Calu3 (cell line): ENCODE results near the gene MFSD8. TPM values are rescaled to one million over a fixed set of nuclear protein-coding genes. Genes with fewer than 3 reads are reported as not detected.

Experiments used
- BruUV-seq: library from RNA; stranded (reverse); fragments of 400-500 nt; replicated peaks from 2 replicates; lab custom pipeline; 2021; lab: Mats Ljungman, UMichigan
- CTCF ChIA-PET: fragments of 300-600 bp; sonication (Branson Sonifier 250); formaldehyde crosslinking; loops from one replicate; lab custom pipeline; 2022; ENCODE audit warnings: antibody characterized with exemption; lab: Charles Lee
- DNase-seq: peaks from one replicate; pipeline ENCODE4 v3.0.0; 2022
- H3K27ac Mint-ChIP-seq: one replicate; pipeline ENCODE4 v1.8.0; 2022; ENCODE audit warnings: mixed read lengths; ENCODE audit not compliant: unreplicated experiment
- H3K27me3 Mint-ChIP-seq: one replicate; pipeline ENCODE4 v1.8.0; 2022; ENCODE audit warnings: mixed read lengths; ENCODE audit not compliant: unreplicated experiment
- H3K36me3 Mint-ChIP-seq: one replicate; pipeline ENCODE4 v1.8.0; 2022; ENCODE audit warnings: mild to moderate bottlenecking, moderate library complexity, mixed read lengths; ENCODE audit not compliant: insufficient read depth, unreplicated experiment
- H3K4me1 Mint-ChIP-seq: one replicate; pipeline ENCODE4 v1.8.0; 2022; ENCODE audit warnings: mild to moderate bottlenecking, low read depth, mixed read lengths; ENCODE audit not compliant: unreplicated experiment
- H3K4me3 Mint-ChIP-seq: one replicate; pipeline ENCODE4 v1.8.0; 2022; ENCODE audit warnings: mild to moderate bottlenecking, low read depth, moderate library complexity, mixed read lengths; ENCODE audit not compliant: unreplicated experiment
- H3K9me3 Mint-ChIP-seq: one replicate; pipeline ENCODE4 v1.8.0; 2022; ENCODE audit warnings: low read depth, mixed read lengths; ENCODE audit not compliant: unreplicated experiment
- CTCF ChIP-seq: fragments of 200-600 bp; IDR thresholded peaks from one replicate; pipeline ENCODE4 v1.8.0; 2022; ENCODE audit warnings: antibody characterized with exemption; ENCODE audit not compliant: unreplicated experiment
- intact Hi-C: fragments of 100-400 bp; cut with micrococcal nuclease; formaldehyde crosslinking; loops from one replicate; pipeline ENCODE4 v1.10.0; 2022; ENCODE audit not compliant: unreplicated experiment
- total RNA-seq: library from RNA; stranded (reverse); gene quantifications from 2 replicates; pipeline ENCODE4 v1.2.3, GENCODE V29; 2022

The MFSD8 gene
- total RNA-seq, 1 experiment from 2014 or later: 25.4 TPM

GRCh38 chr4:127995776-127996175, 30.8 kb upstream of the MFSD8 start:
- Mint-ChIP-seq H3K36me3 (peaks cover 3% of the 10 kb centered on the region), H3K9me3 (peaks cover 4% of the 10 kb centered on the region), H3K27me3 (no peaks in the 10 kb centered on the region), H3K4me1 (no peaks in the 10 kb centered on the region), H3K27ac (no peak overlapping the region), H3K4me3 (no peak overlapping the region)
- no TSS peak for BruUV-seq
- DNase-seq: no peak
- no peak for TF ChIP-seq CTCF
- intact Hi-C loops: no loop called here
- CTCF ChIA-PET: no interaction called here

- no peak for TF ChIP-seq CTCF
- no peaks in the 10 kb centered on the region for H3K27me3 Mint-ChIP-seq
- H3K36me3 Mint-ChIP-seq: peaks cover 3% of the 10 kb centered on the region
- no TSS peak for BruUV-seq
- peaks cover 4% of the 10 kb centered on the region for H3K9me3 Mint-ChIP-seq
- no peak overlapping the region for H3K27ac Mint-ChIP-seq
- no peak overlapping the region for H3K4me3 Mint-ChIP-seq
- H3K4me1 Mint-ChIP-seq: no peaks in the 10 kb centered on the region
- DNase-seq: no peak
- CTCF ChIA-PET: no interaction called here
- intact Hi-C loops: no loop called here
Measured at GRCh38 chr4:127993151-127993550, 28.2 kb upstream of the MFSD8 start.

GRCh38 chr4:127988638-127989037, 23.7 kb upstream of the MFSD8 start:
- no peak for DNase-seq
- no peak for TF ChIP-seq CTCF
- Mint-ChIP-seq H3K27me3 (no peaks in the 10 kb centered on the region), H3K4me1 (no peaks in the 10 kb centered on the region), H3K9me3 (no peaks in the 10 kb centered on the region), H3K27ac (no peak overlapping the region), H3K4me3 (no peak overlapping the region), H3K36me3 (no peaks in the 10 kb centered on the region)
- CTCF ChIA-PET: no interaction called here
- no TSS peak for BruUV-seq
- intact Hi-C loops: no loop called here

GRCh38 chr4:127985989-127986388, 21.0 kb upstream of the MFSD8 start:
- no peak for TF ChIP-seq CTCF
- H3K27ac Mint-ChIP-seq: no peak overlapping the region
- CTCF ChIA-PET: no interaction called here
- H3K36me3 Mint-ChIP-seq: no peaks in the 10 kb centered on the region
- intact Hi-C loops: no loop called here
- H3K4me1 Mint-ChIP-seq: no peaks in the 10 kb centered on the region
- BruUV-seq: no TSS peak
- H3K9me3 Mint-ChIP-seq: no peaks in the 10 kb centered on the region
- no peaks in the 10 kb centered on the region for H3K27me3 Mint-ChIP-seq
- DNase-seq: no peak
- no peak overlapping the region for H3K4me3 Mint-ChIP-seq
